Fibroblast of mammary gland (primary cell): ENCODE data around the gene MMP20.

Source experiments
- DNase-seq: peaks from one replicate; pipeline ENCODE4 v3.0.0-alpha.2; 2010; ENCODE audit warnings: low read depth
- H3K4me3 ChIP-seq: 2 replicates; pipeline ENCODE4 v1.5.1; 2011; ENCODE audit warnings: low read depth, mild to moderate bottlenecking, low read length, moderate library complexity; ENCODE audit not compliant: control insufficient read depth
- CTCF ChIP-seq: conservative IDR thresholded peaks from 2 replicates; pipeline ENCODE4 v1.5.1; 2011; ENCODE audit warnings: low read depth, low read length, inconsistent platforms; ENCODE audit not compliant: control insufficient read depth, insufficient read depth

Gene MMP20

GRCh38 chr11:102589047-102589459, 36.1 kb downstream of the MMP20 start:
- no peak for DNase-seq
- no peak overlapping the region for H3K4me3 ChIP-seq
- no peak for TF ChIP-seq CTCF

- TF ChIP-seq CTCF, result no peak
- no peak overlapping the region for H3K4me3 ChIP-seq
- DNase-seq, result no peak
Measured at GRCh38 chr11:102587722-102588121, 37.4 kb downstream of the MMP20 start.

GRCh38 chr11:102583141-102583873, 41.8 kb downstream of the MMP20 start:
- no peak overlapping the region for H3K4me3 ChIP-seq
- no peak for DNase-seq
- TF ChIP-seq CTCF, result no peak

- no peak for DNase-seq
- H3K4me3 ChIP-seq, result no peak overlapping the region
- no peak for TF ChIP-seq CTCF
Measured at GRCh38 chr11:102582140-102582539, 43.0 kb downstream of the MMP20 start.

GRCh38 chr11:102581066-102581465, 44.1 kb downstream of the MMP20 start:
- TF ChIP-seq CTCF, result no peak
- H3K4me3 ChIP-seq, result no peak overlapping the region
- DNase-seq, result no peak

GRCh38 chr11:102580185-102580951, 44.8 kb downstream of the MMP20 start:
- no peak overlapping the region for H3K4me3 ChIP-seq
- DNase-seq, result peak; percentile 17
- no peak for TF ChIP-seq CTCF

GRCh38 chr11:102577723-102578122, 47.4 kb downstream of the MMP20 start:
- H3K4me3 ChIP-seq, result no peak overlapping the region
- no peak for TF ChIP-seq CTCF
- no peak for DNase-seq
